GM18873 (cell line): ENCODE data around the gene MGAT4B.
"Not testable (repeated sequence)": the region's sequence is repeated elsewhere in the genome, so short reads cannot be mapped to it uniquely, and the experiment has no call there.

Experiments used
- ATAC-seq: cut with Tn5 transposase; IDR thresholded peaks from one replicate; pipeline ENCODE4 v1.9.1; 2021; ENCODE audit warnings: mild to moderate bottlenecking, moderate library complexity, moderate number of reproducible peaks; ENCODE audit not compliant: unreplicated experiment, low FRiP score

The MGAT4B gene

DNA sequence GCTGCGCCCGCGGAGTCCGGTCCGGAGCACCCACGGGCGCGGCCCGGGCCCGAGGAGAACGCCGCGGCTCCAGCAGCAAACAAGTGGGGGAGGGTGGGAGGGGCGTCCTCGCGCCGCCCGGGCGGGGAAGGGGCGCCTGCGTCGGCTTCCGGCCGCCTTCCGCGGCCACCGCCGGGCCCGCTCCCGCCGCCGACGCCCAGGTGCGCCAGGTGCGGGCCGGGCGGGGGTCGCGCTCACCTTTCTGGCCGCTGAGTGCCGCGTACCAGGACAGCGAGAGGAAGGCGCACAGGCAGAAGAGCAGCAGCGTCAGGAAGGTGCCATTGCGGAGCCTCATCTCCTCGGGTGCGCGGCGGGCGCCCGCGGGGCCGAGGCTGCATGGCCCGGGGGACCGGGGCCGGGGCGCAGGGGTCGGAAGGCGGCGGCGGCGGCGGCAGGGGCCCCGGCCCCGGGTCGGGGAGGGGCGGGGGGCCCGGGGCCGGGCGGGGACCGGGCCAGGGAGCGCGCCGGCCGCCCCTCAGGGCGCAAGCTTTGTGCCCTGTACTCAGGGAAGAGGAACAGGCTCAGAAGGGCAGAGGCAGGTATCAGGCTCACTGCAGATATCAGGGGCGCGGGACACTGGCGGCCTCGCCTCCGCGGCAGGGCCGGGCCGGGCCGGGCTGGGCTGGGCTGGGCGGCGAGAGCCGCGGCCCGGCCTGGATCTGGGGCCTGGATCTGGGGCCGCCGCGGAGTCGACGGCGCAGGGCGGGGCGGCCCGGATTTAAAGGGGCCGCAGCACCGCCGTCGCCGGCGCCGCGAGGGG lies at the start of gene MGAT4B:
MGAT4B (minus strand) TSS at position 617 of the 799 bp plus-strand sequence; CDS start at position 334, 283 bp downstream.
- ATAC-seq: no peak

DNA sequence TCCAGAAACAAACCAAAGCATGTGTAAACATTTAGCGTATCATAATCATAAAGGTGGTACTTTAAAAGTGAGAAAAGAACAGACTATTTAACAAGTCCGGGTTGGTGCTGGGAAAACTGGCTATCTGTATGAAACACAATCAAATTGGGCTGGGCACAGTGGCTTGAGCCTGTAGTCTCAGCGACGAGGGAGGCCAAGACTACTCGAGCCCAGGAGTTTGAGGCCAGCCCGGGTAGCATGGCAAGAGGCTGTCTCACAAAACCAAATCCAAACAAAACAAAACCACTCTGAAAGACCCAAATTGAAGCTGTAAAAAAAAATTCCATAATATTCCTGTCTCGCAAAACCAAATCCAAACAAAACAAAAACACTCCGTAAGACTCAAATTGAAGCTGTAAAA lies 47.7 kb upstream of the MGAT4B start:
- ATAC-seq: no peak

DNA sequence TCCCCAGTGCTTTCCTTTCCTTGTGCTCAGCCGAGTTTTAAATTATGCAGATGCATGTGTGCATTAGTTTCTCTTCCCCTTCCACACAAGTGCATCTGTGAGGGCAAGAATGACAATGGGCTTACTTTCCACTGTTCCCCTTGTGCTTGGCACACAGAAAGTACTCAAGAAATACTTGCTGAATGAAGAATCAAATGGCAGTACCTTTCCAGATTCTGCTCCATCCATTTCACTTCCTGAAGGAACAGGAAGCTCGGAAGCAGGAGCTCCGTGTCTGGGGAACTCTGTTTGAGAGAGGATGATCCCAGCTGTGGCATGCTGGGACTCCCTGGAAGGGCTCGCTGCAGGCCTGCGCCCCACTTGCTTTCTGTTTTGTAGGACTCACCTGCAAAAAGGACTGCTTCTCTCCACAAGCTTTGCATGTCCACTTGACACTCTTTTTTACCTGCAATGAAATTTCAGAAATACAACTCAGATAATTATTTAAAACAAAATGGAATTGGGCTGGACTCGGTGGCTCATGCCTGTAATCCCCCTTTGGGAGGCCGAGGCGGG lies 46.4 kb upstream of the MGAT4B start:
- peak; percentile 78 for ATAC-seq

DNA sequence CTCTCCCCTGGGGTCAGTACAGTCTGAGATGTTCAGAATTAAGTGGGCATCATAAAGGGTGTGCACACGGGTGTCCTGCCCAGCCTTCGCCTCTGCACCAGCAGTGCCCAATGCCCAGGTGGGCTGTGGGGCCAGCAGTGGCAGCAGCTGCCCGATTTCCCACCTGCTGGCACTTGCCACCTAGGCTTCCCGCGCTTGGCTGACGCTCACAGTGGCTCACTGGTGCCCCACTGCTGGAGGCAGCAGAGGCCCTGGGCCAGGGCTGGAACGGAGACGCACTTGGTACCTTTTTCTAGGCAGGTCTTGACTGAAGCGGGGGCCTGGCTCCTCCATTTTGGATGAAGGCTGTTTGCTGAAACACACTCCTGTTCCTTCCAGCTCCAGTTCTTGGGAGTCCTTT lies 35.0 kb upstream of the MGAT4B start:
- ATAC-seq: no peak

DNA sequence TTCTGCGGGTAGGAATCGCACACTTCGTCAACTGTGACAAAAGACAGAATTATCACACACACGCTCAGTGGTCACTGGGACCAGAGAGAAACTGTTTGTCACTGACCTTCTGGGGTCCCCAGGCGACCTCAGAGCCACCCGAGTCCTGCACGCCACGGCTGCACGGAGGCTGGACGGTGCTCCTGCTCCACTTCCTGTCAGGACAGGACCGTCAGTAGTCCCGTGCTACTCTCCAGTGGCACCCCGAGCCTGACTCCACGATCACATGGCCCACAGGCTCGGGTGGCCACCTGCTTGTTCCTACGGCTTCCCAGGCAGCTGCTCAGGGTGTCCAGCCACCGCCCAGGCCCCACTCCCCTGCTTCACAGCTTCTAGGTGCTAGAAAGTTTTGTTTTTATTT lies 34.1 kb upstream of the MGAT4B start:
- ATAC-seq: no peak

DNA sequence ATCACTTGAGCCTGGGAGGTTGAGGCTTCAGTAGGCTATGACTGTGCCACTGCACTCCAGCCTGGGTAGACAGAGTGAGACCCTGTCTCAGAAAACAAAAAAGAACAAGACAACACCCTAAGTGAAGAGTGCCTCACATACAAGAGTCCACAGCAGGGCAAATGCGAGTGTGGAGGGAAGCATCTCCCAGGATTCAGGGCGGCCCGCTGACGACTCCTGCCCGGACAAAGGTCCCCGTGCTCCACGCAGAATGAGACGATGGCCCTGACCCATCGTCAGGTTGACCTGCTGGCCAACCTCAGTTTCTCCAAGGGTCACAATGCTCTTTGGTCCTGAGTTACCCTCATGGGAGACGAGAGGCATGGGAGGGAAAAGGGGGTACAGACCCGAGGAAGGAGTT lies 33.7 kb upstream of the MGAT4B start:
- no peak for ATAC-seq

DNA sequence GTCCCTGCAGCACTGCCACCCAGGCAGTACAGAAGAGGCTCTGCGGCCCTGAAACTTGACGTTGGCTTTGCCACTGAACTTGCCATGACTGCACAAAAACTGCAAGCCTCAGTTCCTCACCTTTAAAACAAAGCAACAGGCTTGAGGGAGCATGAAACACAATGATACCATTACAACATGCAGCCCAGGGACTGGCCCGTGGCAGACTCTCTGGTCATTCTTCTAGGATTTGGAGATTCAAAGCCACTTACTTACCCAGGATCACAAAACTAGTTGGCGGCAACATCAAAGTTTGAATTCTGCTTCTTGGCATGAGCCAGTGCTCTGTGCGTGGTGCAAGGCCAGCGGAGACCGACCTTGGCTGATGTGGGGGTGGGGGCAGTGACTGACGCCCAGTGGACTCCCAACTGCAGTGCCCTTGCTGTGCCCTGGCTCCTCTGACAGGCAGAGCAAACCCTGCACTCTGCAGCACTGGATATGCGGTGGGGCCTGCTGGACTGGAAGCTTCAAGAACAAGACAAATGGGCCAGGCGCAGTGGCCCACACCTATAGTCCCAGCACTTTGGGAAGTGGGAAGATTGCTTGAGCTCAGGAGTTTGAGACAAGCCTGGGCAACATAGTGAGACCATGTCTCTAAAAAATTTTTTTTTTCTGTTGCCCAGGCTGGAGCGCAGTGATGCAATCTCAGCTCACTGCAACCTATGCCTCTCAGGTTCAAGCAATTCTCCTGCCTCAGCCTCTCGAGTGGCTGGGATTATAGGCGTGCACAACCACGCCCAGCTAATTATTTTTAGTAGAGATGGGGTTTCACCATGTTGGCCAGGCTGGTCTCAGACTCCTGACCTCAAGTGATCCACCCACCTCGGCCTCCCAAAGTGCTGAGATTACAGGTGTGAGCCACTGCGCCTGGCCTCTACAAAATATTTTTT lies 32.9 kb upstream of the MGAT4B start:
- ATAC-seq: no peak

DNA sequence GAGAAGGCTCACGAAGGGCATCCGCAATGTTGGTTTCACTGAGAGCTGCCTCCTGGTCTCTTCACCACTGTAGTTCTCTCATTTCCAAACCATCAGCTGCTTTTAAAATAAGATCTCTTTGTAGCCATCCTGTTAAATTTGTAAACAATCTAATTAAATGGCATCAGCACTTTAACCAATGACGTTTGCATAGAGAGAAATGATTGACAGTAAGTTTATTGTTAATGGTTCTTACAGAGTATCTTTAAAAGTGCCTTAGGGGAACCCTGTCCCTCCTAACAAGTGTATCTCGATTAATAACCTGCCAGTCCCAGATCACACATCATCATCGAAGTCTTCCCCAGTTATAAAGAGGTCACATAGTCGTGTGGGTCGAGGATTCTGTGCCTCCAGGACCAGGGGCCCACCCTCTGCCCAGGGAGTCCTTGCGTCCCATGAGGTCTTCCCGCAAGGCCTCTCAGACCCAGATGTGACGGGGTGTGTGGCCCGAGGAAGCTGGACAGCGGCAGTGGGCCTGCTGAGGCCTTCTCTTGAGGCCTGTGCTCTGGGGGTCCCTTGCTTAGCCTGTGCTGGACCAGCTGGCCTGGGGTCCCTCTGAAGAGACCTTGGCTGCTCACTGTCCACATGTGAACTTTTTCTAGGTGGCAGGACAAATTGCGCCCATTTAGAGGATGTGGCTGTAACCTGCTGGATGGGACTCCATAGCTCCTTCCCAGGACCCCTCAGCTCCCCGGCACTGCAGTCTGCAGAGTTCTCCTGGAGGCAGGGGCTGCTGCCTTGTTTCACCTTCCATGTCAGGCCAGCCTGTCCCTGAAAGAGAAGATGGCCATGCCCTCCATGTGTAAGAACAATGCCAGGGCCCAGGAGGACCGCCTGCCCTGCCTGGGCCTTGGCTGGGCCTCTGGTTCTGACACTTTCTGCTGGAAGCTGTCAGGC lies 30.7 kb upstream of the MGAT4B start:
- no peak for ATAC-seq

DNA sequence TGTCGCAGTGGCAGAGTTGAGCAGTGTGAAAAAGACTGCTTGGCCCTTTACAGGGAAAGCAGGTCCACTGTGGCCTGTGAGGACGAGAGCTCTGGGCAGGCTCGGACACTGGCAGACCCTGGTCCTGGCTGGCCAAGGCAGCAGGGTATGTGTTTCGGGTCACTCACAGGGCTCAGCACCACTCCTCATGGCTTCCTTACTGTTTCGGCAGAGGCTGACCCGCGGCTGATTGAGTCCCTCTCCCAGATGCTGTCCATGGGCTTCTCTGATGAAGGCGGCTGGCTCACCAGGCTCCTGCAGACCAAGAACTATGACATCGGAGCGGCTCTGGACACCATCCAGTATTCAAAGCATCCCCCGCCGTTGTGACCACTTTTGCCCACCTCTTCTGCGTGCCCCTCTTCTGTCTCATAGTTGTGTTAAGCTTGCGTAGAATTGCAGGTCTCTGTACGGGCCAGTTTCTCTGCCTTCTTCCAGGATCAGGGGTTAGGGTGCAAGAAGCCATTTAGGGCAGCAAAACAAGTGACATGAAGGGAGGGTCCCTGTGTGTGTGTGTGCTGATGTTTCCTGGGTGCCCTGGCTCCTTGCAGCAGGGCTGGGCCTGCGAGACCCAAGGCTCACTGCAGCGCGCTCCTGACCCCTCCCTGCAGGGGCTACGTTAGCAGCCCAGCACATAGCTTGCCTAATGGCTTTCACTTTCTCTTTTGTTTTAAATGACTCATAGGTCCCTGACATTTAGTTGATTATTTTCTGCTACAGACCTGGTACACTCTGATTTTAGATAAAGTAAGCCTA lies 29.8 kb upstream of the MGAT4B start:
- no peak for ATAC-seq

DNA sequence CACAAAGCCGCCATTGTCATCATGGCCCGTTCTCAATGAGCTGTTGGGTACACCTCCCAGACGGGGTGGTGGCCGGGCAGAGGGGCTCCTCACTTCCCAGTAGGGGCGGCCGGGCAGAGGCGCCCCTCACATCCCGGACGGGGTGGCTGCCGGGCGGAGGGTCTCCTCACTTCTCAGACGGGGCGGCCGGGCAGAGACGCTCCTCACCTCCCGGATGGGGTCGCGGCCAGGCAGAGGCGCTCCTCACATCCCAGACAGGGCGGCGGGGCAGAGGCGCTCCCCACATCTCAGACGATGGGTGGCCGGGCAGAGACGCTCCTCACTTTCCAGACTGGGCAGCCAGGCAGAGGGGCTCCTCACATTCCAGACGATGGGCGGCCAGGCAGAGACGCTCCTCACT lies 28.2 kb upstream of the MGAT4B start:
- ATAC-seq: not testable (repeated sequence)

DNA sequence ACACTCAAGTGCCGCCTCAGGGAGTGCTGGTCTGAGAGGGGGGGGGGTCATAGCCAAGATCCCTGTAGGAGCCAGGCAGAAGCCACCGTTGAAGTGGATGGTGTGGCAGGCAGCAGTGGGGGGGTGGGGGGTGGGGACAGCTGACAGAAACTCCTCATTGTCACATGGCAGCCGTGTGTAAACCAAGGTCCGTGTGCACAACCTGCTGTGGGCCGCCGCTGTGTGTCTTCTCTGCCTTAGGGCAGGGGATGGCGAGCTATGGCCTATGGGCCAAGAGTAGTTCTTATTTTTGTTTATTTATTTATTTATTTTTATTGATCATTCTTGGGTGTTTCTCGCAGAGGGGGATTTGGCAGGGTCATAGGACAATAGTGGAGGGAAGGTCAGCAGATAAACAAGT lies 27.5 kb upstream of the MGAT4B start:
- no peak for ATAC-seq

DNA sequence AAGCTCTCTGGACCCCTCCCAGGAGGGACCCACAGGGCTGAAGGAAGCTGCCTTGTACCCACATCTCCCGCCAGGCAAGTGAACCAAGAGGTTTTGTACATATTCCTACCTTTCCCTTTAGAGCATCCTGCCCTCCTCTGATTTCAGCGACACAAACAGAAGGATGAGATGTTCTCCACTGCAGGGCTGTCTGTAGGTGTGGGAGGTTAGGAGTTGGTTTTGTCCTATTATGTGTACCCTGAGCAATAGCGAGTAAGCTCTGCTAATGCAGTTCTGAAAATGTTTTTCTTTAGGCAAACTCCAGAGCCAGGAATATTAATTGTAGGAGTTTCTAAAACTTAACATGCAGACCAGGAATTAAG lies 27.0 kb upstream of the MGAT4B start:
- ATAC-seq: no peak

DNA sequence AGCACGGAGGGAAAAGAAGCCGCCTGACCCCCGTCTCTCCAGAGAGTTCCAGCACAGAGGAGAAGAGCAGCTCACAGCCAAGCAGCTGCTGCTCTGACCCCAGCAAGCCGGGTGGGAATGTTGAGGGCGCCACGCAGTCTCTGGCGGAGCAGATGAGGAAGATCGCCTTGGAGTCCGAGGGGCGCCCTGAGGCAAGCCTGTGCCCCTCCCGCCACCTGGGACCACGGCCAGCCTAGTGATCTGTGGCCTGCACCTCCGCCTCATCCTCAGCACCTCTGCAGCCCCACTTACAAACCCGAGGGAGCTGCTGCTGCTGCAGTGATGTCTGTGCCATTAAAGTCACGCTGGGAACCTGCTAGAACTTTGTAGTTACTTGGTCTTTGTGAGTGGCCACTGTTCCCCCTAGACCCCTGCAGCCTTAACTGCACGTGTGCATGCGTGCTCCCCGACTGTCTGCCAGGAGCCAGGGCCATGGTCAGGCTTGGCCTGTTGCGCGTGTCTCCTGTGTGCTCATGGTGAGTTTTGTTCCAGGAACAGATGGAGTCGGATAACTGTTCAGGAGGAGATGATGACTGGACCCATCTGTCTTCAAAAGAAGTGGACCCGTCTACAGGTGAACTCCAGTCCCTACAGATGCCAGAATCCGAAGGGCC lies 26.5 kb upstream of the MGAT4B start:
- no peak for ATAC-seq

DNA sequence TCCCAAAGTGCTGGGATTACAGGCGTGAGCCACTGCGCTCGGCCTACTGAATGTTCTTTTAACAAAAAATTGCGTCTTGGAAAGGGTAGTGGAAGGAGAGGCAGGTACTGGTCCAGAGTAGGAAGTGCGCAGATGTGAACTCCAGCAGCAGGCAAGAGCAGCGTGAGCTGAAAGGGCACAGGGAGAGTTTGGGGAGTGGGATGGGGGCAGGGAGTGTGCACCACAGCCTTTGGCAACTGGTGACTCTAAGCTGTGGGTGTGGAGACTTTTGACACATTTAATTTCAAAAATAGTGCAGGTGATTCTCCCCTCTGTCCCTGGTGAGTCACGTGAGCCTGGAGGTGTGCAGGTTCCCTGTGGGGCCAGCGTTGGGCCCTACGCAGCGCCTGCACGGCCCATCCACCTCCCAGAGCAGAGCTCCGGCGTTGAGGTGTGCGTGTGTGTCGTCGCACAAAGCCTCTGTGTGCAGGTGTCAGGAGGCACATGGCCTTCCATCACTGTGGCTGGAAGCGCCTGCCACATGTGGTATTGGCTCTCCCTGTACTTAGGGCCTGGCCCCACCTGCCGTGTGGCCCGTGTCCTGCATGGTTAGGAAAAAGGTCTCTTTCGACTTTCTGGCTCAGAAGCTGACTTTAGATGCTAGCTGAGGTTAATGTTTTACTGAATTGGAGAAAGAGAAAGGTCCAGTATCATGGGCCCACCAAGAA lies 25.5 kb upstream of the MGAT4B start:
- ATAC-seq: no peak

DNA sequence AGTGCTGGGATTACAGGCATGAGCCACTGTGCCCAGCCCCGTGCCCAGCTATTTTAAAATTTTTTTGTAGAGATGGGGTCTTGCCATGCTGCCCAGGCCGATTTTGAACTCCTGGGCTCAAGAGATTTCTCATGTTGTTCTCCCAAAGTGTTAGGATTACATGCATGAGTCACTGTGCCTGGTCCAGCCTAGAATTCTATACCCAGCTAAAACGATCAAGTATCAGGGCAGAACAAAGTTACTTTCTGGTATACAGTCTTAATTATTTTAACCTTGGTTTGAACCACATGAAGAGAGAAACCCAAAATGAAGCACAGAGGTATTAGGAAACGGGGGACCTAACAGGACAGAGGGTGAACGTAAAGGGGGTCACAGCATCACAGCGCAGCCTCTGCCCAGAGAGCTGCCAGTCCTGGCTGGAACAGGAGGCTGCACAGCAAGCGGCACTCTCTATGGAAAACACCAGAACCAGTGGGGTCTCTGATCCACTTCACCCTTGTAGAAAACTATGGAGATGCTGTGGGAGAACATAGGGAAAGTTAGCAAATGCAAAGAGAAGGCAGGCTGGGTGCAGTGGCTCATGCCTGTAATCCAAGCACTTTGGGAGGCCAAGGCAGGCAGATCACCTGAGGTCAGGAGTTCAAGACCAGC lies 24.3 kb upstream of the MGAT4B start:
- no peak for ATAC-seq

DNA sequence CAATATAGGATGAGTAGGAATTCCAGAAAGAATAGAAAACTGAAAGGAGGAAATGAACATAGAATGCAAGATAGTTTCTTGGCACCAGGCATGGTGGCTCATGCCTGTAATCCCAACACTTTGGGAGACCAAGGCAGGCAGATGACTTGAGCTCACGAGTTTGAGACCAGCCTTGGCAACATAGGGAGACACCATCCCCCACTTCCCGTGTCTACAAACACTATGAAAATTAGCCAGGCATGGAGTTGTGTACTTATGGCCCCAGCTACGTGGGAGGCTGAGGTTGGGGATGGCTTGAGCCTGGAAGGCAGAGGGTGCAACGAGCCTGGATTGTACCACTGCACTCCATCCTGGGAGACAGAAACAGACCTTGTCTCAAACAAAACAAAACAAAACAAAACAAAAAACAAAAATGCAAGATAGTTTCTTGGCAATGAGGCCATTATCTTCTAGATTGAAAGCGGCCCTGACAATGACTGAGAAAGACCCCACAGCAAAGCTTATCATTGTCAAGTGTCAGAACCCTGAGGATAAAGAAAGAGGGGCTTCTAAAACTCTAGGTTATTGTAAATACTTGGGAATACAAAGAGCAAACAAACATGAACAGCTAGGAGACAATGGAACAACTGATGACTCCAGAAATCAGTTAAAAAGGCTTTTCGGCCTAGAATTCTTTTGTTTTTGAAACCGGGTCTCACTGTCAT lies 23.2 kb upstream of the MGAT4B start:
- no peak for ATAC-seq

DNA sequence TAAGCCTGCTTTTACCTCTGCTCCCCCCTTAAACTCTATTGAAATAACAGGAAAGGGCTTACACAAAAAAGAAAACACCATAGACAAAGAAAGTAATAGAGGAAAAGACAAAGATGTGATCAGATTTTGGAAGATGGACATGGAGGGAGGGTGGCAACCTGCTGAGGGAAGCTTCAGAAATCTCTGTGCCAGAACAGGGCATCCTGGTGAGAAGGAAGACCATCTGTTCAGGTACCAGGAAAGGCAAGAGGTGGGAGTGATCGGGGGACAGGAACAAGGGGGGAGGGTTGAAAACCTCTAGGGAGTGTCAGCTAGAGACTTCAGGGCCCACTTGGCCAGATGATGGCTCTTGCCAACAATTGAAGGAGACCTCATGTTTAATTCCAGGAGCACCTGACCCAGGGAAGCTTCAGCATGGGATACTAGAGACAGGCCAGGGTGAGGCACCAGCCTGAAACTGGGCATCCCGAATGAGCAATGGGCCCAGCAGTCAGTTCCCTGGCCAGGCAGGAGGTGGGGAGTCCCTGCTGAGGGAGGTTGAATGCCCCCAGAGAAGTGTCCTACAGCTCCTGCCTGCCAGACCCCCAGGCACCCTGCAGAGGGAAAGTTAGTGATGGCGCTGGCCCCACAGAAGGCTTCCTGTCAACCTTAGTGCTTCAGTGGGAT lies 22.2 kb upstream of the MGAT4B start:
- ATAC-seq: no peak
